H4 (cell line): ENCODE results near the gene CRIP2. TPM values are rescaled to one million over a fixed set of nuclear protein-coding genes. Genes with fewer than 3 reads are reported as not detected.

Experiments
- DNase-seq: peaks from one replicate; pipeline ENCODE4 v3.0.0-alpha.2; 2015; ENCODE audit warnings: low spot score
- total RNA-seq: library from RNA; depleted of rRNA; stranded (reverse); fragments of >200 nt; shearing (Covaris generic); gene quantifications from 2 replicates; pipeline ENCODE4 v1.2.3, GENCODE V29; 2014; rRNA removed

Gene CRIP2, protein sequence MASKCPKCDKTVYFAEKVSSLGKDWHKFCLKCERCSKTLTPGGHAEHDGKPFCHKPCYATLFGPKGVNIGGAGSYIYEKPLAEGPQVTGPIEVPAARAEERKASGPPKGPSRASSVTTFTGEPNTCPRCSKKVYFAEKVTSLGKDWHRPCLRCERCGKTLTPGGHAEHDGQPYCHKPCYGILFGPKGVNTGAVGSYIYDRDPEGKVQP
- 16.2 and 26.9 TPM in 2 replicates for total RNA-seq

GRCh38 chr14:105474483-105475268 is at the start of gene CRIP2:
Gene CRIP2 (plus strand): TSS chr14:105474821. CDS start chr14:105474863, 42 bp downstream.
- DNase-seq = no peak

DNA sequence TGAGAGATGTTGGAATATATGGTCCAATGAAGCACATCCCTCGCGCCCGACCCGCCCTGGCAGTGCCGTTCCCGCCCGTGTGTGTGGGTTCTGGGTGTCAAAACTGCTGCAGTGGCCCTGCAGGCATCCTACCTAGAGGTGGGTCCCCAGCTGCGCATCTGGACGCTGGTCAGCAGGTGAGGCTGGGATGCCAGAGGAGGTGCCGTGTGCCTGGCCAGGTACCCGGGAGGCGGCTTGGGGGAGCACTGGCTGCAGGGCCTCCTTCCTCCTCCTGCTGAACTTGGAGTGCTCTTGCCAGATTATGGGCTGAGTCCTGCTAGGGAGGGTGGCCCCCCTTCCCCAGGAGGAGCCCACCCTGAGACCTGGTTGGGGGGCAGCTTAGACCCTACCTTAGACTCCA is 49.8 kb upstream of the CRIP2 start:
- DNase-seq = no peak

DNA sequence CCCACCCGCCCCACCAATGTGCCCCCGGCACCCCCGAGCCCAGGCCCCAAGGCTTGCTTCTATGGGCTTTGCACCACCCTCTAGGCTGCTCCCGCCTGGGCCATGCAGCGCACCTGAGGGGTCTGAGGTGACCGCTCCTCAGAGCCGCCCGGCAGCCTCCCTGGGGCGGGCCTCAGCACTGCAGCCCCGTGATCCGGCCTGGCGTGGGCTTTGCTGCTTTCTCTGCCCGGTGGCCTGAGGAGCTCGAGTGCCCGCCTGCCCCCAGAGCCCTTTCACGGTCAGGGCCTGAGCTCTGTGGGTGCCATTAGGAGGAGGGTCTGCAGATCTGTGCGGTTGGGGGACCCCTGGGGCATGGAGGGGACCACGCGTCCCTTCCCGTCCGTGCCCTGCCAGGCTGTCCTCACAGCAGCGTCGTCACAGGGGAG is 48.8 kb upstream of the CRIP2 start:
- no peak for DNase-seq

- DNase-seq = no peak
Observed at GRCh38 chr14:105426416-105427130, 48.0 kb upstream of the CRIP2 start.

GRCh38 chr14:105427412-105427811 is 47.2 kb upstream of the CRIP2 start:
- DNase-seq = no peak

GRCh38 chr14:105427936-105428485 is 46.6 kb upstream of the CRIP2 start:
- no peak for DNase-seq

DNA sequence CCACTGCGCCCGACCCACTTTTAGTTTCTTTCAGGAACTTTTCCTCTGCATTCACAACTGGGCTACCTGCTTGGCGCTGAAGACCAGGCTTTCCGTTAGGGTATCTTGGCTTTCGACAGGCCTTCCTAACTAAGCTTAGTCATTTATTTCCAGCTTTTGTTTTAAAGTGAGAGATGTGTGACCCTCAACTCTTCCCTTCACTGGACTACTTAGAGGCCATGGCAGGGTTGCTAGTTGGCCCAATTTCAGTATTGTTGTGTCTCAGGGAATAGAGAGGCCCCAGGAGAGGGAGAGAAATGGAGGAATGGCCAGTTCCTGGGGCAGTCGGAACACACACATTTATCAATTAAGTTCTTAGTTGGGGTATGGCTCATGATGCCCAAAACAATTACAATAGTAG is 44.6 kb upstream of the CRIP2 start:
- DNase-seq = no peak

- DNase-seq = no peak
Observed at GRCh38 chr14:105430565-105430964, 44.1 kb upstream of the CRIP2 start.

DNA sequence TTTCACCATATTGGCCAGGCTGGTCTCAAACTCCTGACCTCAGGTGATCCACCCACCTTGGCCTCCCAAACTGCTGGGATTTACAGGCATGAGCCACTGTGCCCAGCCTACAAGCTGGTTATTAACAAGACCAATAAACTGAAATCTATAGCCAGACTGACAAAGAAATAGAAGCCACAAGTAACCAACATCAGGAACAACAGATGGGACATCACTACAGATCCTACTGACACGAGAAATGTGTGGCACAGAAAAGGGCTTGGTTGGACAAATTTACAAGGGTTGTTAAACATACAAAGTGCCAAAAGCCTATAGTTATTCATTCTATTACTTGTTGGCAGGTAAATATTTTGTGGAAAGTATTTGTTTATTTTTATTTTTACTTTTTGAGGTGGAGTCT is 43.4 kb upstream of the CRIP2 start:
- no peak for DNase-seq

- no peak for DNase-seq
Observed at GRCh38 chr14:105432657-105433056, 42.0 kb upstream of the CRIP2 start.

GRCh38 chr14:105433161-105433605 is 41.4 kb upstream of the CRIP2 start:
- no peak for DNase-seq

DNA sequence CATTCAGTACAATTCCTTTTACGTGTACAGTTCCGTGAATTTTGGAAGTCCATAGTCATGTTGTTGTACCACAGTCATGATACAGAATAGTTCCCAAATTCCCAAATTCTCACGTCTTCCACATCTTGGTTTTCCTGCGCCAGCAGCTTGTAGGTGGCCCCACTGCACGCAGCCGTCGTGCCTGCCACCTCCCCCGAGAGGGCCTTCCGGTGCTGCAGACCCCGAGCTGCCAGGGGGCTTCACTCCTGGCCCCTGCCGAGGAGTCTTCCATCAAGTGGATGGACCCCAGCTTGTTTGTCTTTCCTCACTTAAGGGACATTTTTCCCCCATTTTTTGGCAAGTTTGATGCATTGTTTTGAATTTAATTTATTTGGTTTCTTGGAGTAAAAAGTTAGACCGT is 38.2 kb upstream of the CRIP2 start:
- no peak for DNase-seq

GRCh38 chr14:105436891-105437722 is 37.5 kb upstream of the CRIP2 start:
- no peak for DNase-seq

- DNase-seq = no peak
Observed at GRCh38 chr14:105437723-105438500, 36.7 kb upstream of the CRIP2 start.

DNA sequence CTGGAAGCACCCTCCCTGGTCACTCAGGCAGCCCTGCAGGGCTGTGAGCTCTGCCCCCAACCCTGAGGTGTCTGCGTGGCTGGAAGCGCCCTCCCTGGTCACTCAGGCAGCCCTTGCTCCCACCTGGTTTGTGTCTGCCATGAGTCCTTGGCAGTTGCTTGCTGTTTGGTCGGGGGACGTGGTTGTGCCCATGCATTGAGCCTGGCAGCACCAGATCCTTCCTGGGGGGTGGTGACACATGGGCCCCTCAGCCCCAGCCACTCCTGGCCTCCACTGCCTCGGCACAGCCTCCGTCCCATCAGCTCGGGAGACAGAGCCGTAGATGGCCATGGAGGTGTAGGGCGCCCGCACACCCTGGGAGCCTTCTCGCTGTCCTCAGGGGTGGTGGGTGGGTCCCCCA is 35.4 kb upstream of the CRIP2 start:
- no peak for DNase-seq

GRCh38 chr14:105439710-105440553 is 34.7 kb upstream of the CRIP2 start:
- no peak for DNase-seq

DNA sequence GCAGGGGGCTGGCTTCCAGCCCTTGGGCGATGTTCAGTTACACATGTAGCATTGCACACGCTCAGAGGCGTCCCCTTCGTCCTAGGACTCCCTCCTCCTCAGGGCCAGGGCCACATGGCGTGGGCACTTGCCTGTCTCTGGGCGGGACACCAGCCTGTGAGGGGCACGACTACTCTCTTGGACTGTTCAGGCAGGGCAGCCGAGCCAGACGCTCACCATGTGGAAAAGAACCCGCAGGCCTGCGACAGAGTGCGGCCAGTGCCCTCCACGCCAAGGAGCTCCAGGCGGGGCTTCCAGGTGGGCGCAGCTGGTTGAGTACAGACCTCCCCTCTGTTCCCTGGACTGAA is 34.1 kb upstream of the CRIP2 start:
- no peak for DNase-seq

DNA sequence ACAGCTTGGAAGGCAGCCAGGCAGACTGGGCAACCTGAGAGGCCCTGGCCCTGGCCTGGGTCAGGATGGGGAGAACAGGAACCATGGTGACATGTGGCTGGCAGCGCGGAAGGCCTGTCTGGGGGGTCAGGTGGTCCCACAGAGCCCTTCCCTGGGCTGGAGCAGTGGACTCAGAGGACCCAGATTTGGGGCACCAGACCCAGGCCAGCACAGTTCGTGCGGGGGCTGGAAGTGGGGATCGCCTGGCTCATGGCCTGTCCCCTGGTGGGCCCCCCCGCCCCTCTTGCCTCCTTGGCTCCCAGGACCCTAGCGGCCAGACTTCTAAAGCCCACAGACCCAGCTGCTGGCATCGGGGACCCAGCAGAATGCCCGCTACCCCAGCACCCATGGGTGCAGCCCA is 33.6 kb upstream of the CRIP2 start:
- no peak for DNase-seq

DNA sequence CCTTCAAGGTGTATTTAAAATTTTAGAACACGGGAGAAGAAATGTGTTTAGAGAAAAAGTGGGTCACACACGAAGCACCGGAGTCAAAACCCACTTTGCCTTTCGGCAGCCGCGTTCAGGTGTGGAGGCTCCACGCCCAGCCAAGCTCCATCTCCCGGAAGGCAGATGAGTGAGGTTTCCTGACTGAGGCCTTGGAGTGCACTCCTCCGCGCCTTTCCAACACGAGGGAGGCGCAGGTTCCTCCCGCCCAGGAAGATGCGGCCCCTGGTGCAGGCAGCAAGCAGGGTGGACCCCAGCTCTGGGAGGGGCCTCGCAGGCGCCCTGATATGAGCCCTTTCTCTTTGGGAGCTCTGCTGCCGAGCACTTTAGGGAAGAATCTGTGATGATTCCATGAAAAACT is 32.5 kb upstream of the CRIP2 start:
- DNase-seq = no peak

- no peak for DNase-seq
Observed at GRCh38 chr14:105442834-105443233, 31.8 kb upstream of the CRIP2 start.
